NCI-H187 treated with DMSO at 0.1 percent for 48 hours (cell line): ENCODE results near the gene GFPT2.

Experiments
- DNase-seq: peaks from one replicate; lab custom pipeline; 2025; lab: John Stamatoyannopoulos, UW

GFPT2 gene

GRCh38 chr5:180283026-180283615 is 70.0 kb downstream of the GFPT2 start:
- no peak for DNase-seq

- no peak for DNase-seq
These were observed 70.9 kb downstream of the GFPT2 start for GRCh38 chr5:180282281-180282680.

- DNase-seq = no peak
These were observed 71.4 kb downstream of the GFPT2 start for GRCh38 chr5:180281706-180282105.

- no peak for DNase-seq
These were observed 78.4 kb downstream of the GFPT2 start for GRCh38 chr5:180274695-180275094.

GRCh38 chr5:180271221-180271620 is 81.9 kb downstream of the GFPT2 start:
- no peak for DNase-seq

GRCh38 chr5:180259260-180259611 is 93.9 kb downstream of the GFPT2 start:
- DNase-seq = no peak

- DNase-seq = no peak
These were observed 99.9 kb downstream of the GFPT2 start for GRCh38 chr5:180253036-180253824.

- DNase-seq = no peak
These were observed 101.2 kb downstream of the GFPT2 start for GRCh38 chr5:180251887-180252286.

GRCh38 chr5:180251141-180251540 is 102.0 kb downstream of the GFPT2 start:
- no peak for DNase-seq
